K562 (cell line): ENCODE results near the gene CYRIA. TPM values are rescaled to one million over a fixed set of nuclear protein-coding genes. Genes with fewer than 3 reads are reported as not detected.

Experiments
- DNMT1 ChIP-seq: fragments of 450-650 bp; IDR thresholded peaks from 2 replicates; pipeline ENCODE4 v1.6.1; 2016; ENCODE audit warnings: antibody characterized with exemption, mild to moderate bottlenecking
- FOS ChIP-seq: IDR thresholded peaks from 3 replicates; pipeline ENCODE4 v1.6.1; 2011; ENCODE audit not compliant: insufficient read length; ENCODE audit errors: extremely low read depth
- GATA2 ChIP-seq: sonication (generic); formaldehyde crosslinking; IDR thresholded peaks from 2 replicates; pipeline ENCODE4 v1.4.0; 2020; ENCODE audit warnings: mild to moderate bottlenecking, missing genetic modification reagents
- GATAD2B ChIP-seq: fragments of 450-650 bp; IDR thresholded peaks from 2 replicates; pipeline ENCODE4 v1.6.1; 2017; ENCODE audit warnings: mild to moderate bottlenecking, borderline replicate concordance
- KDM5B ChIP-seq: fragments of 200-600 bp; sonication (generic); IDR thresholded peaks from 2 replicates; pipeline ENCODE4 v1.6.1; 2012; ENCODE audit warnings: low read depth, mild to moderate bottlenecking, moderate library complexity, low read length, control low read depth, inconsistent platforms; ENCODE audit not compliant: insufficient replicate concordance
- MTA1 ChIP-seq: fragments of 450-650 bp; IDR thresholded peaks from 2 replicates; pipeline ENCODE4 v1.6.1; 2017; ENCODE audit warnings: borderline replicate concordance
- NFIX ChIP-seq: fragments of 250-450 bp; sonication (Bioruptor Pico); IDR thresholded peaks from 2 replicates; pipeline ENCODE4 v1.4.0; 2020; ENCODE audit warnings: low read depth, mild to moderate bottlenecking, moderate library complexity
- POLR3G ChIP-seq: IDR thresholded peaks from 2 replicates; pipeline ENCODE4 v1.6.1; 2011; ENCODE audit not compliant: insufficient read length, insufficient replicate concordance; ENCODE audit errors: extremely low read depth
- PURB ChIP-seq: sonication (generic); formaldehyde crosslinking; IDR thresholded peaks from 2 replicates; pipeline ENCODE4 v1.9.0; 2021; ENCODE audit warnings: low read depth, mild to moderate bottlenecking, missing genetic modification reagents
- RBM39 ChIP-seq: fragments of 200-400 bp; formaldehyde crosslinking; optimal IDR thresholded peaks from 2 replicates; pipeline ENCODE3; 2018; ENCODE audit warnings: low read depth, low read length
- SMAD3 ChIP-seq: fragments of 450-650 bp; formaldehyde crosslinking; conservative IDR thresholded peaks from 2 replicates; pipeline ENCODE4 v1.4.0; 2020; ENCODE audit warnings: mild to moderate bottlenecking
- SMARCE1 ChIP-seq: fragments of 450-650 bp; IDR thresholded peaks from 2 replicates; pipeline ENCODE4 v1.7.1; 2016; ENCODE audit warnings: mild to moderate bottlenecking
- ZKSCAN8 ChIP-seq: fragments of 200-800 bp; sonication (Bioruptor generic); IDR thresholded peaks from 2 replicates; pipeline ENCODE4 v1.6.1; 2016; ENCODE audit warnings: missing genetic modification characterization, missing compliant biosample characterization
- ZNF699 ChIP-seq: fragments of 250-450 bp; sonication (Bioruptor Pico); IDR thresholded peaks from 2 replicates; pipeline ENCODE4 v1.8.0; 2021; ENCODE audit warnings: mild to moderate bottlenecking, moderate library complexity; ENCODE audit not compliant: insufficient replicate concordance
- polyA plus RNA-seq, 8 experiments: library from polyadenylated mRNA; depleted of rRNA in 4 of 8; stranded (reverse) in 5 of 8; unstranded in 3 of 8; fragments of >200 nt; fragmentation: Nextera tagmentation in 2 of 8; fragmentation: Illumina TruSeq in 1 of 8; extraction: Ambion mirVana in 2 of 8; extraction: Trizol in 1 of 8; gene quantifications; 2 replicates each; pipeline versions ENCODE4 v1.2.1 to v1.2.3, GENCODE V29; 2011 to 2014; ENCODE audit warnings: inconsistent platforms in 1 of 8, missing spikeins in 1 of 8
- total RNA-seq, 7 experiments: library from RNA; depleted of rRNA in 6 of 7; stranded (reverse); fragments of >200 nt in 6 of 7; fragmentation: Illumina TruSeq in 2 of 7; extraction: Trizol in 2 of 7; gene quantifications; 2 replicates each; pipeline versions ENCODE4 v1.2.1 to v1.2.3, GENCODE V29; 2011 to 2021; ENCODE audit warnings: low replicate concordance in 1 of 7
- TF ChIP-seq, protein P1 (sequence below): sonication (generic); formaldehyde crosslinking; IDR thresholded peaks from 2 replicates; pipeline ENCODE4 v1.9.0; 2022; ENCODE audit warnings: mild to moderate bottlenecking, missing genetic modification reagents
- TF ChIP-seq, protein P2 (sequence below): sonication (generic); formaldehyde crosslinking; IDR thresholded peaks from 2 replicates; pipeline ENCODE4 v1.8.1; 2023; ENCODE audit warnings: mild to moderate bottlenecking, missing genetic modification reagents
- TF ChIP-seq, protein P3 (sequence below): fragments of 250-450 bp; sonication (Bioruptor Pico); IDR thresholded peaks from 2 replicates; pipeline ENCODE4 v1.4.0; 2020; ENCODE audit warnings: mild to moderate bottlenecking
- TF ChIP-seq, protein P4 (sequence below), 3 experiments: fragments of 200-800 bp in 1 of 3; sonication (Bioruptor generic) in 1 of 3; sonication (generic) in 1 of 3; formaldehyde crosslinking in 1 of 3; IDR thresholded peaks; 2 replicates each; pipeline versions ENCODE4 v1.6.1 to v1.8.0; 2016 to 2022; ENCODE audit warnings: mild to moderate bottlenecking in 2 of 3, missing compliant biosample characterization in 2 of 3, missing genetic modification characterization in 2 of 3, missing genetic modification reagents in 1 of 3
- TF ChIP-seq, protein P5 (sequence below), 2 experiments: fragments of 450-650 bp in 1 of 2; sonication (generic) in 1 of 2; formaldehyde crosslinking; conservative IDR thresholded peaks; 2 replicates each; pipeline versions ENCODE4 v1.4.0 to v1.8.1; 2020 to 2022; ENCODE audit warnings: mild to moderate bottlenecking in 1 of 2, missing genetic modification reagents in 1 of 2

CYRIA gene
- total and polyA plus RNA-seq, 9 of the 15 experiments (the other 6 are each of a cell fraction or from before 2014, with no cell fraction given): 0.84 to 5.6 (median 3.0) TPM

DNA sequence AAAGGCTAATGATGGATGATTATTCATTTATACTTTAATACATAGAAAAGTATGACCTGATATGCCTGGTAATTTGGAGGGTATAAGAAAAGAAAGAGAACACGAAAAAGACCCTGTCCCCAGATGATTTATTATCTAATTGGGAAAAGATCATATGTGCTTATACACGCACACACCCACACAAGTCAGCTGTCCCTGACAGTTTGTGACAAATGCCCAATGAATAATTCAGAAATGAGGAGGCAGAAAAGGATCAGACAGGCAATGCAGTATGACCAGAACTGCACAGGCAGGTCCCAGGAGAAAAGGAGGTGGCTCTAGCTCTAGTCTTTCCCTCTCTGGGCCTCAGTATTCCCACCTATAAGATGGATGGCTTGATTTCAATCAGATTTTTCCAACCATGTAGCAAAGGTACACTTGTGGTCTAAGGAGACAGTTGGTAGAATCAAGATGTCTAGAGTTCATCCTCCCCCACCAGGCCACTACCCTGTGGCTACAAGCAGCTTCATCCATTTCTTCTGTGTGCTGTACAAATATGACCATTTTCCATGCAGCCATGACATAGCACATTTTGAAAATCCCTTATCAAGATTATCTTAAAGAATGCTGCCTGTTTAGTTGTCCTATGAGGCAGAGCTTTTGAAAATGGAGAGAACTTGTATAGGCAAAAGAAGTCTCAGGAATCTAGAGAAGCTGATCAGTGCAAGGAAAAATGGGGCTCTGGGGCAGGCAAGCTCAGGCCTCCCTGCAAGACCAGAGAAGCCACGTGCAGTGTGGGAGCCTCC lies 19.7 kb downstream of the CYRIA start (continued):
- no peak for TF ChIP-seq KDM5B
- TF ChIP-seq, protein P1, sequence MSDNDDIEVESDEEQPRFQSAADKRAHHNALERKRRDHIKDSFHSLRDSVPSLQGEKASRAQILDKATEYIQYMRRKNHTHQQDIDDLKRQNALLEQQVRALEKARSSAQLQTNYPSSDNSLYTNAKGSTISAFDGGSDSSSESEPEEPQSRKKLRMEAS (CRISPR knock-in tag): 0 out of 2 replicates have a peak, but pooled peaks have one; percentile 39
- TF ChIP-seq GATA2 (CRISPR knock-in tag): no peak
- TF ChIP-seq, protein P2, sequence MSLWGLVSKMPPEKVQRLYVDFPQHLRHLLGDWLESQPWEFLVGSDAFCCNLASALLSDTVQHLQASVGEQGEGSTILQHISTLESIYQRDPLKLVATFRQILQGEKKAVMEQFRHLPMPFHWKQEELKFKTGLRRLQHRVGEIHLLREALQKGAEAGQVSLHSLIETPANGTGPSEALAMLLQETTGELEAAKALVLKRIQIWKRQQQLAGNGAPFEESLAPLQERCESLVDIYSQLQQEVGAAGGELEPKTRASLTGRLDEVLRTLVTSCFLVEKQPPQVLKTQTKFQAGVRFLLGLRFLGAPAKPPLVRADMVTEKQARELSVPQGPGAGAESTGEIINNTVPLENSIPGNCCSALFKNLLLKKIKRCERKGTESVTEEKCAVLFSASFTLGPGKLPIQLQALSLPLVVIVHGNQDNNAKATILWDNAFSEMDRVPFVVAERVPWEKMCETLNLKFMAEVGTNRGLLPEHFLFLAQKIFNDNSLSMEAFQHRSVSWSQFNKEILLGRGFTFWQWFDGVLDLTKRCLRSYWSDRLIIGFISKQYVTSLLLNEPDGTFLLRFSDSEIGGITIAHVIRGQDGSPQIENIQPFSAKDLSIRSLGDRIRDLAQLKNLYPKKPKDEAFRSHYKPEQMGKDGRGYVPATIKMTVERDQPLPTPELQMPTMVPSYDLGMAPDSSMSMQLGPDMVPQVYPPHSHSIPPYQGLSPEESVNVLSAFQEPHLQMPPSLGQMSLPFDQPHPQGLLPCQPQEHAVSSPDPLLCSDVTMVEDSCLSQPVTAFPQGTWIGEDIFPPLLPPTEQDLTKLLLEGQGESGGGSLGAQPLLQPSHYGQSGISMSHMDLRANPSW (CRISPR knock-in tag): no peak
- peak; percentile 72; the same call in 1 of the 2 replicates for TF ChIP-seq SMAD3 (CRISPR knock-in tag)
- TF ChIP-seq POLR3G: no peak
- TF ChIP-seq, protein P3, sequence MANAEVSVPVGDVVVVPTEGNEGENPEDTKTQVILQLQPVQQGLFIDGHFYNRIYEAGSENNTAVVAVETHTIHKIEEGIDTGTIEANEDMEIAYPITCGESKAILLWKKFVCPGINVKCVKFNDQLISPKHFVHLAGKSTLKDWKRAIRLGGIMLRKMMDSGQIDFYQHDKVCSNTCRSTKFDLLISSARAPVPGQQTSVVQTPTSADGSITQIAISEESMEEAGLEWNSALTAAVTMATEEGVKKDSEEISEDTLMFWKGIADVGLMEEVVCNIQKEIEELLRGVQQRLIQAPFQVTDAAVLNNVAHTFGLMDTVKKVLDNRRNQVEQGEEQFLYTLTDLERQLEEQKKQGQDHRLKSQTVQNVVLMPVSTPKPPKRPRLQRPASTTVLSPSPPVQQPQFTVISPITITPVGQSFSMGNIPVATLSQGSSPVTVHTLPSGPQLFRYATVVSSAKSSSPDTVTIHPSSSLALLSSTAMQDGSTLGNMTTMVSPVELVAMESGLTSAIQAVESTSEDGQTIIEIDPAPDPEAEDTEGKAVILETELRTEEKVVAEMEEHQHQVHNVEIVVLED: no peak
- TF ChIP-seq ZKSCAN8: no peak
- TF ChIP-seq RBM39: no peak
- TF ChIP-seq, protein P4, sequence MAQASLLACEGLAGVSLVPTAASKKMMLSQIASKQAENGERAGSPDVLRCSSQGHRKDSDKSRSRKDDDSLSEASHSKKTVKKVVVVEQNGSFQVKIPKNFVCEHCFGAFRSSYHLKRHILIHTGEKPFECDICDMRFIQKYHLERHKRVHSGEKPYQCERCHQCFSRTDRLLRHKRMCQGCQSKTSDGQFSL (CRISPR knock-in tag; IDR thresholded peaks at IDR 0.05): no peak
- TF ChIP-seq, protein P4 (tag; IDR thresholded peaks at IDR 0.05): no peak
- no peak for TF ChIP-seq PURB (CRISPR knock-in tag)
- TF ChIP-seq DNMT1: no peak
- no peak for TF ChIP-seq SMARCE1
- no peak for TF ChIP-seq ZNF699 (CRISPR knock-in tag)
- TF ChIP-seq, protein P5, sequence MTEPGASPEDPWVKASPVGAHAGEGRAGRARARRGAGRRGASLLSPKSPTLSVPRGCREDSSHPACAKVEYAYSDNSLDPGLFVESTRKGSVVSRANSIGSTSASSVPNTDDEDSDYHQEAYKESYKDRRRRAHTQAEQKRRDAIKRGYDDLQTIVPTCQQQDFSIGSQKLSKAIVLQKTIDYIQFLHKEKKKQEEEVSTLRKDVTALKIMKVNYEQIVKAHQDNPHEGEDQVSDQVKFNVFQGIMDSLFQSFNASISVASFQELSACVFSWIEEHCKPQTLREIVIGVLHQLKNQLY (CRISPR knock-in tag; conservative IDR thresholded peaks at IDR 0.05): no peak
- TF ChIP-seq NFIX (CRISPR knock-in tag): no peak
- TF ChIP-seq FOS: no peak
- no peak for TF ChIP-seq GATAD2B
- no peak for TF ChIP-seq MTA1
